ENCODE results near the gene ACSL6. TPM values are rescaled to one million over a fixed set of nuclear protein-coding genes. Genes with fewer than 3 reads are reported as not detected.

ACSL6 gene
- total RNA-seq, 1 donor from 2014 or later = 0.35 TPM

DNA sequence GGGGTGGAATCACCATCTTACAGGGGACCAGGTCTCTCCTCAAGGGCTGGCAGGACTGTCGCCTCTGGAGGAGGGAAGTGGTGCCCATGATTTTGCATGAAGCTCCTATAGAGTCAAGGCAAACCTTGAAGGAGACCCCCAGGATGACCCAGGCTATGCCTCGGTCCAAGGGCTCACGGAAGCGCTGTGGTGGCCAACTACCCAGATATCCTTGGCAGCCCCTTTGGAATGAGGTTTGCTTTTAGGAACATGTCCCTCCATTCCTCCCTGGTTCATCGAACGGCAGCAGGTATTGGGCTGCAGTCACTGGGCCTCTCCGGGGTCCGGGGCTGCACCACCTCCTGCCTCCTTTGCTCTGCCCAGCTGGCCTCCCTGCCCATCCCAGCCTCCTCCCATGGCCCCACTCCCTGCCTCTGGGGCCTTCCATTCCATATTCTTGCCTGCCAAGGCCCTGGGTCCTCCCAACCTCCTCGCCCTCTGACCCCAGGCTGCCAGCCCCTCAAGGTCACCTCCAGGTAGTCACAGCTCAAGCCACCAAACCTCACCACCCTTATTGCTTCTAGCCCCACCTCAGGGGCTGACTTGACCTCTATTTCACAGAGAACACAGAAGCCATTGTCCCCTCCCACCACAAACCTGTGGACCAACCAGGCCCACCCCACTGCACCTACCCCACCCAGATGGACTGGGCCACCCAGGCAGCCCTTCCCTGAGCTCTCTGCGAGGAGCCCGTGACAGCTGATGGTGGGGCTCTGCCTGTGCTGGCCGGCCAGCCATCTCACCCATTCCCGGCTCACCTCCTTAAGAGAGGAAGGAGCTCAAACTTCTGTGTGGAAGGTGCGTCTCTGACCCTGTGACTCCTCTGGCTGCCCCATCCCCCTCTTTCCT is 45.4 kb upstream of the ACSL6 start:
- H3K4me3 ChIP-seq (ENCODE audit: low read depth, low read length) = no peak overlapping the region
- DNase-seq (ENCODE audit: low read depth) = no peak
- TF ChIP-seq, protein P1, sequence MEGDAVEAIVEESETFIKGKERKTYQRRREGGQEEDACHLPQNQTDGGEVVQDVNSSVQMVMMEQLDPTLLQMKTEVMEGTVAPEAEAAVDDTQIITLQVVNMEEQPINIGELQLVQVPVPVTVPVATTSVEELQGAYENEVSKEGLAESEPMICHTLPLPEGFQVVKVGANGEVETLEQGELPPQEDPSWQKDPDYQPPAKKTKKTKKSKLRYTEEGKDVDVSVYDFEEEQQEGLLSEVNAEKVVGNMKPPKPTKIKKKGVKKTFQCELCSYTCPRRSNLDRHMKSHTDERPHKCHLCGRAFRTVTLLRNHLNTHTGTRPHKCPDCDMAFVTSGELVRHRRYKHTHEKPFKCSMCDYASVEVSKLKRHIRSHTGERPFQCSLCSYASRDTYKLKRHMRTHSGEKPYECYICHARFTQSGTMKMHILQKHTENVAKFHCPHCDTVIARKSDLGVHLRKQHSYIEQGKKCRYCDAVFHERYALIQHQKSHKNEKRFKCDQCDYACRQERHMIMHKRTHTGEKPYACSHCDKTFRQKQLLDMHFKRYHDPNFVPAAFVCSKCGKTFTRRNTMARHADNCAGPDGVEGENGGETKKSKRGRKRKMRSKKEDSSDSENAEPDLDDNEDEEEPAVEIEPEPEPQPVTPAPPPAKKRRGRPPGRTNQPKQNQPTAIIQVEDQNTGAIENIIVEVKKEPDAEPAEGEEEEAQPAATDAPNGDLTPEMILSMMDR (conservative IDR thresholded peaks at IDR 0.05; ENCODE audit: low read depth, low read length) = no peak

DNA sequence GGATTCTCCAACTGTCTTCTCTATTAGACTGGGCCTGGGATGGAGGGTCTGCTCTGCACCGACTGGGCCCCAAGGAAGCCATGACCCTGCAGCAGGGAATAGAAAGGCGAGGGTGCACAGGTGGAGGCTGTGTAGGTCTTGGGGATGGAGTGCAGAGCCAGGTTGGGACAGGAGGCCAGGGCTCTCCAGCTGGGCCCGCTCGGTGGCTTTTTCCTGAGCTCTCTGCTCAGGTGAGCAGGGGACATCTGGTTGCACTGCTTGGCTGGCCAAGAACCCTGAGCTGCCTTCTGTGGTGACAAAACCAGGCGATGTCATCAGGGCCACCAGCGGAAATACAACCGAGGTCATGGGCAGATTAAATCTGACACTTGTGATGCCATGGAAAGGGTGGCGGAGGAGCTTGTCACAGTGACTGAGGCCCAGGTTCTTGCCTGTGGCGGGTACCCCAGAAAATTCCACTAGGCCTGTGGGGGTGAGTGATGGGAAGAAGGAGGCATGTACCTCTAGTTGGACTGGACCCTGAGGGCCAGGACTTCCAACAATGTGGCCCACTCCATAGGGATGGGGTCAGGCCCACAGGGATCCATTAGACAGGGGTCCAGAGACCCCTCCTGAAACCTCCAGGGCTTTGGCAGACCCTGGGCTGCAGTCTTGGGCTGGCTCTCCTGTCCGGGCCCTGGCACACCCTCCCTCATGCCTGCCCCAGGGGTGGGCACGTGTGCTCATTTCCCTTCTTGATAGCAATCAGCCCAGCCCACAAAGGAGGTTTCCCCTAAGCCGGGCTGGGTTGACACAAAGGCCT is 44.6 kb upstream of the ACSL6 start:
- H3K4me3 ChIP-seq (ENCODE audit: low read depth, low read length) = no peak overlapping the region
- TF ChIP-seq, protein P1 (conservative IDR thresholded peaks at IDR 0.05; ENCODE audit: low read depth, low read length) = no peak
- no peak for DNase-seq (ENCODE audit: low read depth)

DNA sequence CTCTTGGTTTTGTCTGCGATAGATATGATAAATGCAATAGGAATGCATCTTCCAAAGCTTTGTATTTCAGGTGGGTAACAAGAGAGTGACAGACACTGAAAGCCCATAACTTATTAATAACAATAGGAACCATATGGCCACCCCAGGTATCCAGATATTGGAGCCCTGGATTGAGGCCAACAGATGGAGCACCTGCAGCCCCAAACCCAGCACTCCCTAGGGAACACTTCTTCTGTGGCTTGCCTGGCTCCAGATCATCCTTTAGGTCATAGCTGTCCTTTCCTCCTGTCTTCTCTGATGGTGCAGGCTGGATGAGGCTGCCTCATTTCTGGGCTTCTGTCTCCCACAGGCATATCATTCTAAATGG is 44.0 kb upstream of the ACSL6 start:
- TF ChIP-seq, protein P1 (conservative IDR thresholded peaks at IDR 0.05; ENCODE audit: low read depth, low read length) = no peak
- H3K4me3 ChIP-seq (ENCODE audit: low read depth, low read length) = no peak overlapping the region
- no peak for DNase-seq (ENCODE audit: low read depth)

DNA sequence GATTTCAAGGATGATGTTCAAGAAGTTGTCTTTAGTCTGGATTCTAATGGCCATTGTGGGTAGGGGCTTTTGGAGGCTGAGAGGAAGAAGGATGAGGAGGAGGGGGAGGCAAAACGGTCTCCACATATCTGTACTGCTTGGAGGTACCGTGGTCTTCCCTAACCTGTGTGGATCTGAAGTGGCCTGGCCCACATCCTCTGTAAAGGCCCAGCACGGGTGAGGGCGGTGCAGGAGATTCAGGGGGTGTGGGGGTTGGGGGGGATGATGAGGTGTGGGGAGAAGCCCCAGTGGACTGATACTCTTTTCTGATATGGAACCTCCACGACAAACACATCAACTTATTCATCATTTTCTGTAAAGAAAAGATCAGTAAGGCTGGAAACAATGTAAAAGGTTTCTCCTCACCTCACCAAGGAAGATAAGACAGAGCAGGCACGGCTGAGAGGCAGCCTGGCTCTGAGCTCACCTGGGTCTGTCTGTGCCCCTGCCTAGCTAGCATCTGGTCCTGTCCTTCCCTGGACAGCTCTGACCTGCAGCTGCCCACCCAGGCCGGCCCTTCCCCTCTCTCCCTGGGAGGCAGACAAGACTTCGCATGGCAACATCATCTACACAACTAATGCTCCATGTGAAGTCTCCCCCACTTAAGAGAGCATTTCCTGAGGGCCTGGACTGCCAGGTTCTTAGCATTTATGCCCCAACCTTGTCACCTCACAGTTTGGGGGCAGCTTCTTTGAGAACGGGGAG is 43.4 kb upstream of the ACSL6 start:
- TF ChIP-seq, protein P1 (conservative IDR thresholded peaks at IDR 0.05; ENCODE audit: low read depth, low read length) = no peak
- no peak for DNase-seq (ENCODE audit: low read depth)
- no peak overlapping the region for H3K4me3 ChIP-seq (ENCODE audit: low read depth, low read length)

DNA sequence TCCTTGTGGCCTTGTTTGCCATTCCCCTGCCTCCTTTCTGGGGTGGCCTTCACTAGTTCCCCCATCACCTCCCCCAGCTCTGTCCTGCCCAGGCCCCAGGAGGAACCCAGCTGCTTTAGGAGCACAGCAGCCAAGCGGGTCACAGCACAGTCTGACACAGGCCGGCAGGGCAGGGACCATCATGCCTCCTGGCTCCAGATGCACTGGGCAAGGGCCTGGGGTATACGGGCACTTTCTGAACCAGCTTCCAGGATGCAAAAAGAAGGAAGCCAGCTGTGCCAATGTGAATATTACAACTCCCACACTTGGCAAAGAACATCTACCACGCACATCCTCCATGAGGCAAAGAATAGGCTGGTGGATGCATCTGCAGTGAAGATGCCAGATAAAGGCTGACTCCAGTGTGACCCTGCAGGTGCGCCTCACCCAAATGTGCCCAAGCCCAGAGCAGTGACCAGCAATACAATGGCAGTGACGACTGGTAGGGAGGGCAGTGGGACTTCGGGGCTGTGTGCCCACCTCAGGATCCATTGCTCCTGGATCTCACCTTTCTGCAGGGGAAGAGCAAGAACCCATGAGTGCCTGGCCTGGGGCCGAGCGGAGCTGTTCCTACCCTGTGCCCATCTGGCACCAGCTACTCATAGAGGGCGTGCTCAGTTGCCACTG is 42.7 kb upstream of the ACSL6 start:
- DNase-seq (ENCODE audit: low read depth) = no peak
- TF ChIP-seq, protein P1 (conservative IDR thresholded peaks at IDR 0.05; ENCODE audit: low read depth, low read length) = no peak
- no peak overlapping the region for H3K4me3 ChIP-seq (ENCODE audit: low read depth, low read length)

DNA sequence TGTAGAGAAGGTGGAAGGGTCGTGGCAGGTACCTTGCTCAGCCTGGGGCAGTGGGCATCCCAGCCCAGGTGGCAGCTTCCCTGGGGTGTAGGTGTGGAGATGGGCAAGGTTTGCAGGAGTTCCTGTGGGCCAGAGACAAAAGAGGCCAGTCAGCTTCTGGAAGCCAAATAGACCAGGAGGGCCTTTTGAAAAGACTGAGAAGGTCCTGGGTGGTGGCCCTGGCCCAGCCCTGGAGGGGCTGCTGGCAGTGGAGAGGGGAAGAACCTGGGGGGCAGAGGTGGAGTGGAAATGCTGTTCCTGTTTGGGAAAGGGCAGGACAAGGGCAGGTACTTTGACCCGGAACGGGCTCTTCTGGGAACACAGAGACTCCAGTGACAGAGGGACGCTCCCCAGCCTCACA is 42.0 kb upstream of the ACSL6 start:
- TF ChIP-seq, protein P1 (conservative IDR thresholded peaks at IDR 0.05; ENCODE audit: low read depth, low read length) = no peak
- H3K4me3 ChIP-seq (ENCODE audit: low read depth, low read length) = no peak overlapping the region
- DNase-seq (ENCODE audit: low read depth) = no peak
